GM06990 (cell line): ENCODE results near the gene FCHSD2.

Source experiments
- DNase-seq: peaks from one replicate; pipeline ENCODE4 v3.0.0-alpha.2; 2011; ENCODE audit not compliant: insufficient read length; ENCODE audit errors: extremely low read depth
- H3K27me3 ChIP-seq: replicated peaks from 2 replicates; pipeline ENCODE4 v1.6.0; 2011; ENCODE audit warnings: low read length; ENCODE audit not compliant: control insufficient read depth, insufficient read depth
- H3K36me3 ChIP-seq: 2 replicates; pipeline ENCODE4 v1.5.1; 2011; ENCODE audit warnings: low read length; ENCODE audit not compliant: control insufficient read depth, insufficient read depth
- H3K4me3 ChIP-seq: replicated peaks from 2 replicates; pipeline ENCODE4 v1.5.1; 2011; ENCODE audit warnings: low read depth, mild to moderate bottlenecking, control low read depth, low read length
- TF ChIP-seq, protein P1 (sequence below): IDR thresholded peaks from 2 replicates; pipeline ENCODE4 v1.5.1; 2011; ENCODE audit warnings: low read length, control low read depth, mild to moderate bottlenecking, inconsistent platforms; ENCODE audit not compliant: insufficient read depth, poor library complexity, severe bottlenecking

Gene FCHSD2

DNA sequence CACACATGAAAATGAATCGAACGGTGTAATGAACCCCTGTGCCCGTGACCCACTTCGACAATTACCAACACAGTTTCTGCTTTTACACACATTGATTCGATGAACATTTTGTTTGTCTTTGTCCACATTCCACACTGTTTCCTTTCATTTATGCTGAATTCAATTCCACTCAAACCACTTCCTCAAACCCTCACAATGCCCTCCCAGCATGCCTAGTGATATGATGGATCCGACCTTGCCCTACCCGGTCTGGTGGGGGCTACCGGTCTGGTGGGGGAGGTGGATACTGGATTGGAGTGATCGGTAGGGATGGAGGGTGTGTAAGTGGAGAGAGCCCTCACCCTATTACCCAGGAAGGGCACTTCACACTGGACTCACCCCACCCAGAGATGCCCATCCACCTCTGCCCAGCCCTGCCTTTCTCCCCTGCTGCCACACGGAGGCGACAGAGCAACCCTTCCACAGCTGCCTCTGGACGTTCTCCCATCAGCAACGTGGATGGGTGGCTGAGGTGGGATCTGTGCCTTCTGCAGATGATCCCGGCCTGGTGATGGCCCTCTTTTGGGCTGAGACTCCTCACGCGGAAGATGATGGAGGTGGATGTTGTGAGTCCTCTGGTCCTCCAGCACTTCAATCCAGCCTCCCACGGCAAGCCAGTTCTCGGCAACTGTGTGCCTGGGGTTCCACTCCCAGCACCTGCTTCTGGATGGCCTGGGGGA lies 43.0 kb upstream of the FCHSD2 start:
- TF ChIP-seq, protein P1, sequence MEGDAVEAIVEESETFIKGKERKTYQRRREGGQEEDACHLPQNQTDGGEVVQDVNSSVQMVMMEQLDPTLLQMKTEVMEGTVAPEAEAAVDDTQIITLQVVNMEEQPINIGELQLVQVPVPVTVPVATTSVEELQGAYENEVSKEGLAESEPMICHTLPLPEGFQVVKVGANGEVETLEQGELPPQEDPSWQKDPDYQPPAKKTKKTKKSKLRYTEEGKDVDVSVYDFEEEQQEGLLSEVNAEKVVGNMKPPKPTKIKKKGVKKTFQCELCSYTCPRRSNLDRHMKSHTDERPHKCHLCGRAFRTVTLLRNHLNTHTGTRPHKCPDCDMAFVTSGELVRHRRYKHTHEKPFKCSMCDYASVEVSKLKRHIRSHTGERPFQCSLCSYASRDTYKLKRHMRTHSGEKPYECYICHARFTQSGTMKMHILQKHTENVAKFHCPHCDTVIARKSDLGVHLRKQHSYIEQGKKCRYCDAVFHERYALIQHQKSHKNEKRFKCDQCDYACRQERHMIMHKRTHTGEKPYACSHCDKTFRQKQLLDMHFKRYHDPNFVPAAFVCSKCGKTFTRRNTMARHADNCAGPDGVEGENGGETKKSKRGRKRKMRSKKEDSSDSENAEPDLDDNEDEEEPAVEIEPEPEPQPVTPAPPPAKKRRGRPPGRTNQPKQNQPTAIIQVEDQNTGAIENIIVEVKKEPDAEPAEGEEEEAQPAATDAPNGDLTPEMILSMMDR, result peak; percentile 98
- H3K27me3 ChIP-seq, result no peaks in the 10 kb centered on the region
- H3K4me3 ChIP-seq, result no peak overlapping the region
- no peaks in the 10 kb centered on the region for H3K36me3 ChIP-seq
- DNase-seq, result peak; percentile 61

DNA sequence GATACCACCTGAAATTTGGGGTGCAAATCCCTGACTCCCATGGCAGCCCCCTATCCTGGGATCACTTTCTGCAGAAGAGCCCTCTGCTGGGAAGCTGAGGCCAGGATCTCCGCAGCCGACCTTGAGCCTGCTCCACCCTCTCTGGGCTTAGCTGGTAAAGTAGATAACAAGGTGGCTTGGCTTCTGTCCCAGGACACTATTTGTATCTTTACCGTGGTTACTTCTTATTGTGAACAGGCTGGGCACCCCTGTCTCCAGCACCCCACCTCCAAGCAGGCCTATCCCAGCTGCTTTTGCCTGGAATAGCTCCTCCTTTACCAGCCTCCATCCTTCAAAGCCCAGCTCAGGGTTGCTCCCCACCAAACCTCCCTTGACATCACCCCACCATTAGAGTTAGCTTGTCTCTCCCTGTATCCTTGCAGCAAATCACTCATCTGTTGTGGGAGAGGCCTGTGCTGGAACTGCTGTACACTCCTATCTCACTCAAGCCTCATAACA lies 40.8 kb upstream of the FCHSD2 start:
- H3K36me3 ChIP-seq, result no peaks in the 10 kb centered on the region
- H3K27me3 ChIP-seq, result no peaks in the 10 kb centered on the region
- H3K4me3 ChIP-seq, result no peak overlapping the region
- TF ChIP-seq, protein P1, result no peak
- no peak for DNase-seq

DNA sequence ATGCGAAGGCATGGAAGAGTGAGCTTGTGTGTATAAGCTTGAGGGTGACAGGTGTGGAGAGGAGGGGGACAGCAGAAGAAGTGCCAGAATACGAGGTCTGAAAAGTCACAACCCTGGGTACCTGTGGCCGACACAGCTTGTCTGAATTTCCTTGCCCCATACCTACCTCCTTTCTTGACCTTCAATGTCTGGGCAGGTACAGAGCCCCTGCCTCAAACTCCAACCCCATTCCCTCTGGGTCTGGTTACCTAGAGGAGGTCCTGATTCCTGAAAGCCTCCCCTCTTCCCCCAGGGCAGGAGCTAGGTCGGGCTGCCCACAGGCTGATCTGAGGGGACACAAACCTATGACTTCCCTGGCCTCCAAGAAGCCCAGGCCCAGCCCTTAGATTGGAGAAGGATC lies 36.6 kb upstream of the FCHSD2 start:
- no peak overlapping the region for H3K4me3 ChIP-seq
- TF ChIP-seq, protein P1, result no peak
- no peaks in the 10 kb centered on the region for H3K36me3 ChIP-seq
- no peaks in the 10 kb centered on the region for H3K27me3 ChIP-seq
- DNase-seq, result no peak

DNA sequence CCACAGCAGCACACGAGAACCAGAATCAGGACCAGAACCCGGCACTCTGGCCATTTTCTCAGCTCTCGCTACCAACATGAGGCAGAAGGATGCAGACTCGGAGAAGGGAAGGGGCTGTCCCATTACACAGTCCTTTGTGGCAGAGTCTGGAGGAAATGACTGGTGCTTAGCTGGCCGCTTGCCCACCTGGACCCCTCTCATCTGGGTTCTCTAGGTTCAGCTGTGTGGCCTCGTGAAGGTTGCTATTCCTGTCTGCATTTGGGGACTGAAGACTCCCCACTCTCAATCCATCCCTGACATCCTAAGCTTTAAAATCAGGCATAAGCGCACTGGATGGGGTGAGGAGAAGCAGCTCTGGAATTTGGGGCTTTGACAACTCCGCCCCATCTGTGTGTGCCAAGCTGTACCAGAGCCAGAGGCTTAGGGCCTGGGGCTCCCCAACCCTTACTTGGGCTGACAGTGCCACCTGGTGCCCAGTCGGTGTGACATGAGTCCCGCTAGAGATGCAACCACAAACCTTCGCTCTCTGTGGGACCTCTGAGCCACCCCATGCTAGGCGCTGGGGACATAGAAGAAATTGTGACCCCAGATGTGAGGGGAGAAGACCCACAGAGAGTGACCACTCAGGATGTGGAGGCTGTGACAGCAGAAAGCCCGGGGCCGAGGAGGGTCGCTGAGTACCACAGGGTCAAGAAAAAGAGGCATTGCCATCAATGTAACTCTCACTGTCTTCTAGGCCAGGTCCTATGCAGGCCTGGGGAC lies 35.8 kb upstream of the FCHSD2 start:
- TF ChIP-seq, protein P1, result peak; percentile 86
- Histone ChIP-seq H3K4me3 (no peak overlapping the region), H3K27me3 (no peaks in the 10 kb centered on the region), H3K36me3 (no peaks in the 10 kb centered on the region)
- peak; percentile 72 for DNase-seq

DNA sequence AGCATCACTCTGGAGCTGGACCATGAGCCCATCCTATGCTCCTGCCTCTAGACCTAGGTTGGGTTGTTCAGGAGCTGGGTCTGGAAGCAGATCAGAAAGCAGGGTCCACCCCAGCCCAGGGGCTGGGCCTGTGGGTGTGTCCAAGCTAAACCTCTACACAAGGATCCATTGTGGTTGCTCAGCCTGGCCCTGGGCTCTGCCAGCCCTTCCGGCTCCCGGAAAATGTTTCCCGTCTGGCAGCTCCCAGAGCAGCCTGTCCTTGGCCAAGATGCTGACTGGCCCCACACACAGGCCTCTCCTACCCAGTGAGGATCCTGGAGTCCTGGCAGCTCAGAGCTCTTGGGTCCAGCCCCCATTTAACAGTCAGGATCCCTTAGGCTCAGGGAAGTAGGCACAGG lies 35.3 kb upstream of the FCHSD2 start:
- H3K4me3 ChIP-seq, result no peak overlapping the region
- no peaks in the 10 kb centered on the region for H3K36me3 ChIP-seq
- no peak for DNase-seq
- TF ChIP-seq, protein P1, result no peak
- H3K27me3 ChIP-seq, result no peaks in the 10 kb centered on the region
